ENCODE data around the gene ICA1.
A peak's percentile ranks its signal among the peaks of the same experiment; 100 is the strongest.

The ICA1 gene

DNA sequence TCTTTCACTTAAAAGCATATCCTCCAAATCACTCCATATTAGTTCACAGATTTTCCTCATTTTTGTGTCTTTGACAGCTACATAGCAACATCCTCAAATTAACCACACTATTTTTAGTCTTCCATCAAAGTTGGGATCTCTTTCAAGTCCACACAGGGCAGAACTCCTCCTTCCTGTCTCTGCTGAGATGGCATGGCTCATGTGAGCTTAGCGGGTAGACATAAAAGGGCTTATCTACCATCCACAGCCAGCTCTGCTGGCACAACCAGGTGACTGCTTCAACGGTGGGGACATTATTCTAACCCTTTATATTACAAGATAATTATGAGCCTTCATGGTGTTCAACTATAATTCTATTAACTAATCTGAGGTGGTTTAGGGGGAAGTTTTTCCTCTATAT lies 35.5 kb downstream of the ICA1 start:
- peak; percentile 90 for DNase-seq

DNA sequence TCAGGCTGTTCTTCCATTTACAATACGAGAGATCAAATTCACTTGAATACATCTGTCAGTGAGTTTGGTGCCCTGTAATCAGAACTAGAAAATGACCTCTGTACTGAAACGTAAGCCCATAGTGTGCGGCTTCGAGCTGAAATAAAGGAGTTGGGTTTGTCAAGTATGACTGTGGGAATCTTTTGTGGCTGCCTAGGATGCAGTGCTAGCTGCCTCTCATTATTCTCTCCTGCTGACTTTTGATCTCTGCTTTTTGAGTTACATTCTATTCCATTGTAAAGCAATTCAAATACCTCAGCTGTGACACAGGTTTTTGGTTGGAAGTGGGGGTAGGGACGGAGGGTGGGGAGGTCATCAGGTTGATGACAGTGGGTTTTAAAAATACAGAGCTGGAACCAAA lies 40.4 kb downstream of the ICA1 start:
- no peak for DNase-seq

DNA sequence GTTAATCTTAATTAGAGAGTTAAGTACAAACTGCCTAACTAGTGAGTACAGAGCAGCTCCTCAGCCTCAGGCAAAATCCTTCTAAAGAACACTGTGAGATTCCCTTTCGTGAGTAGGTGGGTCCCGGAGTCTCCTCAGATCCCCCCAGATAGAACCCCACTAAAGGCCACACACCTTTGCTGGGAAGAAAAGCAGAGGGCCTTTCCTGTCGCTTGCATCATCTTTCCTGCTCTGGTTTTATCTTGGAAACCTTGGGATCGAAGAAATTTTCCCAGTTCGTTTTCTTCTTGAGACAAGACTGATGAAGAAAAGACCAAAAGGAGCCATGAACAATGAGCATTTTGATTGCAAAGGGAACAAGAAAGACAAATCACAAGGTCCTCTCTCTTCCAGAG lies 40.9 kb downstream of the ICA1 start:
- DNase-seq: no peak

DNA sequence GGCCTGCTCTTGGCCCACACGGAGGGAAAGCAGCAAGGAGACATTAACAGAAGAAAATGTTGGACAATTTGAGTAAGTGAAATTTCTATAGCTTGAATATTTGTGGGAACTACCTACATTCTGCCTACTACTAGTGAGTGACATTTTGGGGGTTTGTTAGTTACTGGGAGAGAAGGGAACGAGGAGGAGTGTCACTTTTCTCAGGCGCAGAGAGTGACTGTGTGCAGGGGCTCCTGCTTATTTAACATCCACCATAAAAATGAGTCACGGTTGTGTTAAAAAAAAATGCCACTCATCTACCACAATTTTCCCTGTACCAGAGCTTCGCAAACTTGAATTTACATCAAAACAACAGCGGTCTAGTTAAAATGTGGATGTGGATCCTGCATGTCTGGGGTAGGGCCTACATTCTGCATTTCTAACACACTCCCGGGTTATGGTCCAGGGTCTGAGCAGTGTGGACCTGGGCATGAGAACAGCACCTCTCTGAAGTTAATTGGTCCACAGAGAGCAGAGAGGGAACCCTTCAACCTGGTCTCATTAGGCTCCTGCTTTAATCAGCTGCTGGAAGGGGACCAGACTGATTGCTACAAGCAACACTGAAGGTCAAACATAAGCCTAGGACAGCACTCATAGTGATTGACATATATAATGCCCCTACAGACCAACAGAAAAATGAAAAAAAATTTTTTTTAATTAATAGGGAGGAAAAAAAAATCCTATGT lies 41.4 kb downstream of the ICA1 start:
- DNase-seq: no peak

DNA sequence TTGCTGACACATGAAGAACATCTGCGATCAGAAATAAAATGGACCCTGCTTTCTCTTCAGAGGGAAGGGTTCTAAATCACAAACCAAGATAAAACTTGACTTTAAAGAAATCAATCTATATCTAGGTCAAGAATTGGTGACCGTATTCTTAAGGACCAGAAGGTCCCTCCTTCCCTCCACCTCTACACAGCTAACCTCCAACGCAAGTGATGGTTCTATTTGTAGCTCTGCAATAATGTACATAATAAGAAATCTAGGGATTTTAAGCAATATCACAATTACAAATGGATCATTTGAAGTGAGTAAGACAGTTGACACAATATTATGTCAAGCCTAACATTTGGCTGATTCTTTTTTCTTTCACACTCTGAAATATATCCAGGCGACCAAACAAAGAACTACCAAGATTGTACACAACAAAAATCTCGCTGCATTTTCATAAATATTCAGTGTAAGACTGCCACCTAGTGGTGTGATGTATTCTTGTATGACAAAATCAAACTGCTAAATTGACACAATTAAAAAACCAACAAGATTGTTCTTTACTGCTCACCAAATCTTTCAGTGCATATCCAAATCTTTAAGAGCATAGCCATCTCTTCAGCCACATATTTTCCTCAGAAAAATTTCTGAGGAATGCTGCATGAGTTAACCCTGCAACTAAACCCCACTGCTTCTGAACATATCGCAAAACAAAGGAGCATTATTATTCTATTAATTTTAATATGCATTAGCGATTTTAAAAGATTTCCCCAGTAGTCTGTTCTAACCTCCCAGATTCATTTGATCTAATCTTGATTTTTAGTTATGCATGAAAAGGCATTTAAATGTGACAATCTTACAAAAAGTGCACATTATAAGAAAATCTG lies 44.5 kb downstream of the ICA1 start:
- DNase-seq: peak; percentile 91

DNA sequence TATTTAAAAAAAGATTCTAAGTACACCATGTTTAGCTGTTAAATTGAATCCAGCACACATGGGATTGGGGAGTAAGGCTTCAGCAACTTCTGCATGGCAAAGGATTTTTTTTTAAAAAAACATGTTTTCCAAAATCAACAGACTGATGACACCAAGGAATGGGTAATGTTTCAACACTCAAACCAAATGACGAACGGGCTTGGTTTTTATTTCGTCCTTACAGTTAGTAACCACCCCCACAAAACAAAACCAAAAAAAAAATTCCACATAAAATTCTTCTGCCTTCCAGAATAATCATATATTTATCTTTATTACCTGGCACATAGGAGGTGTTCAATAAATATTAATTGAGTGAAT lies 45.7 kb downstream of the ICA1 start:
- no peak for DNase-seq

DNA sequence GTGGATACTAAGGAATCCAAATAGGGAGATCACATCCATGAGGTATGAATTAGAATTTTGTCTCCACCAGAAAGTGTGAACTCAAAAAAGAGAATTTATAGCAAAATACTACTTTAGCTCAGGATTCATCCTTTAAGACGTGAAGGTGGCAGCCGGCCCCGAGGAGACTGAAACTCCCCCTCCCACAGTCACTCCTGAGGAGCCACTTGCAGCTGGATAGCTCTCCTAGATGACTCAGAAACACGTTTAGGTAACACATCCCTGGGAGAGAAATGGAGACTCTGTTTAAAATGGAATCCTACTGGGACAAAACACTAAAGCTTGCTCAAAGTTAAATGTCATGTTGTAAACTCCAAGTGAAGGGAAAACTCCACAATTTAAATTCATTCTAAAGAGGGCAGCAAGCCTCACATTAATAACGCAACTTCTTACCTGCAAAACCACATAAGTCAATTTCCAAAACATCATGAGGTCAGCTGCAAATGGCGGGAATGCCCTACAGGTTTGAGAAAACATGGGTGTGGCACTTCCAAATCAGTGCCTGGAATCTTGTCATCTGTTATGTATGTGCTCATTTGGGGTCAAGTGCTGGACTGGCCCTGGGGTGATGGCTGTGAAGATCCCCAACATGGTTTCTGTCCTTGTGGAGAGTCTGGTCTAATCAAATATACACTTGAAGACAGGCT lies 46.2 kb downstream of the ICA1 start:
- DNase-seq: no peak

DNA sequence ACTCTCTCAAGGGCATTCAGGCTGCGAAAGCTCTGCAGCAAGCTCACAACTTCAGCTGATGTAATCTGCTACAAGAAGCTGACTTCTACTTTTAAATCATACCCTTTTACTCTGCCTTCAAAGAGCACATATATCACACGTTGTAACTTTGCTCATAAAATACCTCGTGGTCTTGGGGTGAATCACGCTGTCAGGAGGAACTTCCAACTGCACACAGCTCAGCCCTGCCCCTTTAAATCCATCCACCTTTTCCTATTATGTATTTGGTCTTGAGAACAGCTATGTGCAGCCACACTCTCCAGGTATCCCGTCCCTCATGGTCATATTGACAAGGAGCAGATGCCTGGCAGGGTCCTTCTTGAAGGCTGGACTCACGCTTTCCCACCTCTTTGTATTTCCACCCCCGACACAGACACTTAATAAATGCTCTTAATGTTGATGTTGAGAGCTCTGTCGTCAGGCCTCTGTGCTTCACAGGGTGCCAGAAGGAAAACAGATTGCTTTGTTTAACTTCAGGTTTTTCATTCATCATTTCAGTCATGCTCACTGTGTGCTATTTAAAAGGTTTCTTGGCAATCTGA lies 47.6 kb downstream of the ICA1 start:
- DNase-seq: no peak

DNA sequence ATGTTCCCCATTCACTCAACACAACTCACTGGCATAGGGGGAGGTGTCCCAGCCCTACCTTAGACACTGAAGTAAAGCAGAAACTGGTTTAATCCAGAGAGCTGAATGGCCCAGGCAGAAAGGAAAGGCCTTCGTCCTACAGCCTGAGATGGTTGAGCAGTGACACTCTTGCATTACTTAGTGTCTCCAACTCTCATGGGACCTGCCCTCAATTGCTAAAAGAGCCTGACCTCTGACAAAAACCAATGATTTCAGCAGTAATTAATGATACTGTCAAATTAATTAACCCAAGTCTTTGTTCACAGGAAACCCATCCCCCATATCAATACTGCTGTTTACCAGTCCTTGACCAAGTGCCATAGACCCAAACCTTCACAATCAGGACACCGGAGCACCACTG lies 48.6 kb downstream of the ICA1 start:
- no peak for DNase-seq

DNA sequence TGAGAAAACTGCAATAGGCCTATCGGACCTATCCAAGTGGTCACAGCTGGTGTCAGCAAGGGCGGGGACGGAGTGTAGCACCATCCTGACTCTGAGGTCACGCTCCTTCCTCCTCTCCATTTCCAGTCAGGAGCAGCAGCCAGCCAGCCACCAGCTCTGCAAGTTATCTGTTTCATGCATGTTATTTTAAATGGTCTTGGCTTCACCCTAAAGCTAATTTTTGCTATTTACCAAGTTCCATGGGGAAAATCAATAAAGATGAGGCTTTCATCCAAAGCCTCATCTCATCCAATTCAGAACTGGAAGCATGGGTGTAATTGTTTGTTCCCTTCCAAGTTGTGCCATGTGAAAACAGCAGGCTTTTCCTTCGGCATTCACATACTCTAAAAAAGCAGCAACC lies 49.3 kb downstream of the ICA1 start:
- DNase-seq: no peak

DNA sequence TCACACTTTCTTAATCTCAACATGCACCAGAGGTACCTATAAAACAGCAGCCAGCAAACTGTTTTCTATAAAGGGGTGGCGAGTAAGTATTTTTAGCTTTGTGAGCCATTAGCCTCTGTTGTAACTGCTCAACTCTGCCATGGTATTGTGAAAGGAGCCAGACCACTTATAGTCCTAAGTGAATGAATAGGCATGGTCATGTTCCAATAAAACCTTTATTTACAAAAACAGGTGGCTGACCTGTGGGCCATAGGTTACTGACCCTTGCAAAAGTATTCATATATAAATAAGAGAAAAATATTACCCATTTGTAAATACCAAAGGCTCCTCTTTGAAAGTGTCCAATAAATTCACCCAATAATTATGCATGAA lies 50.3 kb downstream of the ICA1 start:
- no peak for DNase-seq

DNA sequence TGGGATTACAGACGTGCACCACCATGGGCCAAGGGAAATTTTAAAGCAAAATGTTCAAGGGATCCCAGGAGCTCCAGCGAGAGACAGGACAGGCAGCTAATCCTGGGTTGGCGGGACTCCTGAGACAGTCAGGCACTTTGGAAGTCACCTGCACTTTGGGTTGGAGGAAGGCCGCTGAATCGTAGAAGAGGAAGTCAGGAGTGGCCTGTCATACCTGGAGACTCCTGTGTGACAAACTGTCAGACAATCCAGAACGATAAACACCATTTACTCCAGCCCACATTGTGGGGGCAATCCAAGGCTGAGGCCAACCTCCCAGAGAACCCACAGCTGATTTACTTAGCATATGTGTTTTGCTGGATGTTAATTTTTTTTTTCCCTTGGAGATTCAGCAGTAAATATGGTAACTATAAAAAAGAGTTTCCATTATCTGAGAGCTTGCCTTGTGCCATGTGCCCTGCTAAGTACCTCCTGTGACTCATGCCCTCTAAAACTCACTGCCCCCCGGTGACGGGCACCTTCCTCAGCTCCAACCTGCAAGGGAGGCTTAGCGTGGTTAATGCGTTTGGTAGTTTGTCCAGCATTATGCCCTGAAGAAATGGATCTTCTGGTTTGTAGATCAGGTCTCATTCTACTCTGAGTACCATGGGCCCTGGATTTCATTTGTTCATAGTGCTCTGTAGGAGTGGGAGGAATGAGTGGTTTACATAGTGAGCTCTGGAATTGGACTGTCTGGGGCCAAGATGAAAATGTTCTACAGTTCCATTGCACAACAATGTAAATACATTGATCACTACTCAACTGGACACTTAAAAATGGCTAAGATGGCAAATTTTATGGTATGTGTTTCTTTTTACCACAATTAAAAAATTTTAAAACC lies 50.9 kb downstream of the ICA1 start:
- no peak for DNase-seq

DNA sequence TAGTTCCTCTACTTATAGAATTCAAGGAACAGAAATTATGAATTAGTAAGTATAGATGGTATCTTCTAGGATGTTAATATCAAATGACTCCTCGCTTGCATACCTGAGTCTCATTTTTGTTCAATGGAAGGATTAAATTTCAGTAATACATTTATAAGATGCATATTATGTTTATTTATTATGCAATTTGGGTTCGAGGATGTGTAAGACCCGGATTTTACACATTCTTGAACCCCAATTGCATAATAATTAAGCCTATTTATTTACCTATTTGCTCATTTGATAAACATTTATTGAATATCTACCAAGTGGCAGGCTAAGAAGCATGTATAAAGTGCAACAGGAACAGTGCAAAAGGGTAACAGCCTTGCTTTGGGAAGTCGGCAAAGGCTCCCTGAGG lies 52.6 kb downstream of the ICA1 start:
- DNase-seq: no peak

DNA sequence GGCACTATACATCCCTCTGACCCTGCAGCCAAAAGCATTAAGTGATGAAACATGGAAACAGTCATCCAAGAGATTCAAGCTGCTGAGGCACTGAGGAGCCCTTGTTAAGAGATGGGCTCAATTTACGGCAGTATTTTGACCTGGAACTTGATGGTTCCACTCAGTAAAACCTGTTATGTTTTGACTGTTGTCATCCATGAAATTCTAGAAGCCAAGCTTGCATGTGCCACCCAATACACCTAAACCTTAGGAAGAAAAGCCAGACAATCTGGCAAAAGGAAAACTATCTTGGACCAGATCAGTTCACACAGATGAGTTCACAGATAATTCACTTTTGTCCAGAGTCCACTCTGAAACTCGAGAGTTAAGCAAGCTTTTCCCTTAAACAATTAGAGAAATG lies 53.2 kb downstream of the ICA1 start:
- no peak for DNase-seq

DNA sequence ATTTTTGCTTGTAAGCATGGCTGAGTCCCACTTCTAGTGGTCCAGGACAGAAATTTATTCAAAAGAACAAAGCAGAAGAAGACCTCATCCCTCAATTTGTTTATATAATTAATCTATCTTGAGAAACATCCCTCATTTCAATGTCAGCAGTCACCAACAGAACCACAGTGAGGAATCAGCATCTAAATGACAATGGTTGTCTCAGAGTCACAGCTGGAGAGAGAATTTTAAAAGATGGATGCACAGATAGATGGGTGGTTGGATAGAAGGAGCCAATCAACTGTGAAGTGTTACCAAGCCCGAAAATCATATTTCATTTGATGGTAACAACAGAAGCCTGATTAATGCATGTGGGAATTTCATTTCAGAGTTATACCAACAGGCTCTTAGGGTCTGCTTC lies 55.0 kb downstream of the ICA1 start:
- no peak for DNase-seq

DNA sequence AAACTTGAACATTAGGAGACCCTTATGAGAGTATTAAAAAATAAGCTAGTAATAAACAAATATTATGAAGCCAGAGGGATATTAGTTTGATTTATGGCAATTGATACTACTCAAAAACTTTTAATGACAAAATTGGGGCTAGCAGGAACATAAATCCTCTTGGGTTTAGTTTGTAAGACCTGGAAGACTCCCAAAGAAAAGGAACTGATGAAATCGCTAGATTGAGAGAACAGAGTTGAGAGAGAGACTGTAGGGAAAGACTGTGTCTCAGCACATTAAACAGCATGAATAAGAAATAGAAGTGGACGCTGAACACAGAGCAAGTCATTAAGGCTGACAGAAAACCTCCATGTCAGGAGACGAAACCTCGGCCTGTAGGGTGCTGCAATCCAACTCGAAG lies 56.4 kb downstream of the ICA1 start:
- DNase-seq: no peak

DNA sequence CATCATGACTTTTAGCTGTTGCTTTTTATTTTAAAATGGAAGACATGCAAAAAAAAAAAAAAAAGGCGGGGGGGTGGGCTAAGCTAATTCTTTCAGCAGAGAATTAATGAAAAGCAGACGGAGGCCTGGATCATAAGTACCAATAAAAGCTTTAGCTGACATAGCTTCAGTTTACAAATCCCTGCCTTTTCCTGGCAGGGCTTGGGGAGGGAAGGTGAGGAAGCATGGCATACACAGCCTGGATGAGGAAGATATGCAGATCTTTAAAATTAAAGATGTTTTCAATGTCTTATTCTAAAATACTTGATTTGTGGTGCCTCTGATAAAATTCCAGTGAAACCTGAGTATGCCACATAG lies 57.0 kb downstream of the ICA1 start:
- DNase-seq: no peak

DNA sequence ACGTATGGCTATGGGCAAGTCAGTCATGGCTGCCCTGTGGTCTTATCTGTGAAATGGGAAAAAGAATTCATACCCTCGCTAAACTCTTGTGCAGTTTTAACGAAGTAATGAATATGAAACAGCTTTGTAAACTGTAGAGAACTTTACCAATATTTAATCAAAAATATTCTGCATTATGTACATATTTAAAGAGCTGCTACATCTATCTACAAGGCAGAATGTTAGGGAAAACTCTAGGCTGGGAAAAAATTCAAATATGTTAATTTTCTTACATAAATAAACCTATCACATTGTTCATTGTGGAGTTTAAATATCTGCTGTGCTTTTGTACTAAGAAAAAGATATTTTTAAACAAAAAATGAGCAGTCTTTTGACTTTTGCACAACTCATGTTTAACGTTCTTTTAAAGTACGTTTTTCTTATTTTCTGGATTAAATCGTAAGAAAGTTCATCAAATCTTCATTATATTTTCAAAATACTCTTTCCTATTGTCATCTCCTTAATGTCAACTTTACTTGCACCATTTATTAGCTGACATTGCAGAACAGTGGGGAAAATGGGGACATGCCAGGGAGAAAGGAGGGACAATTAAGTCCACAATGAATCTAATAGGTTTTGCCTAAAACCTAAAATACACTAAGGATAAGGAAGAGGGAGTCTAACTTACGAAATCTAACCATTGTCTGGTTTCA lies 57.5 kb downstream of the ICA1 start:
- no peak for DNase-seq

DNA sequence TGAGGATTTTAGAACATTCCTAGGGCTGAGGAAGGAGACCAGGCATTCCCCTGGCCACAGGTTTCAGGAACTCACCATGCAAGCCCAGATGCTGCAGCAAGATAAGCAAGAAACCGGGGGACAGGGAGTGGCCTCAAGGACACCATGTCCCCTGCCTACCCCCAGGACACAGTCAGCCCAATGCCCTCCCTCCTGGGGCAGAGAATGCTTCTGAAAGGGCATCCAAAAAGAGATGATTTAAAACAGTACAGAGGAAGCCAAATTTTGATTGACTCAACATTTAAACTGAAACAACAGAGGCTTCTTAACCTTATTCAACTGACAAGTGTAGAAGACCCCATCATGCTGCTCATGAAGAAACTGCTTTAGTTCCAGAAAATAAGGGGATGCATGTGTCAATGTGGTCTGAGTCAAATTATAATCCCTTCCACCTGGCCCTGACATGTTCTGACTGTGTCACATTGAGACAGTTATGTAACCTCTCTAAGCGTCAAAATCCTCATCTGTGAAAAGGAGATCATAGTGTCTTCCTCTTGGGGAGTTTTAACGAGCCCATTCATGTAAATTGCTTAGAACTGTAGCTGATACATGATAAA lies 60.0 kb downstream of the ICA1 start:
- peak; percentile 72 for DNase-seq

DNA sequence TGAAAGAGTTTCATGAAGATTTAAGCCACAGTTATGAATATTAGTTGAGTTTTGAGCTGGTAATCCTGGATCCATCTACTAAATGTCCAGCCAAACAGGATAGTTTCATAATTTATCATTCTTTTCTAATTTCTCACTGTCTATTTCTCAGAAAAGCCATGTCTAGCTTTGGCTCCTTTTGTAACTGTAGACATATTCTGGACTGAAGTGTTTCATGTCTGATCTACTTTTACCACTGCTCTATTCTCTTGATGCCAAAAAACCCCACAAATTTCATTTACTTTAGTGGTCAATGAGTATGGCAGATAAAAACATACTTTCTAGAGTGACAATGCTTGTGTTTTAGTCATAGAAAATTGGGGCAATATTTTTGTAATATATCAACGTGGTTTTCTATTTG lies 61.2 kb downstream of the ICA1 start:
- no peak for DNase-seq

DNA sequence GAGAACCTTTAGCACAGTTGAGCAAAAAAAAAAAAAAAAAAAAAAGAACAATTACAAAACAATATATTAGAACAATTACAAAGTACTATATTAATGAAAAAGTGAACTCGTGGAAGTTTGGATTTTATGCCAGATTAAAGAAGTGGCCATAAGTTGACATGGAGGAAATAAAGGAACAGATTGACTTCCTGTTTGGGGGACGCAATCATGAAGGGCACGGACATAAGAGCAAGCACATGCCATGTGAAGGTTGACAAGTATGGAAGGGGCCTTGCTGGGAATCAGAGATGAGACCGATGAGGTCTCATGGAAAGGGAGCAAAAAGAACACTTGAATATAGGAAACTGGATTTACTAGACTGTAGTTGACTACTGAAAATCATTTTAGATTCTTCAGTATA lies 61.7 kb downstream of the ICA1 start:
- DNase-seq: peak; percentile 54
